ENCODE results near the gene PIEZO2.

- no peak for TF ChIP-seq CTCF (IDR thresholded peaks at IDR 0.05; ENCODE audit: control extremely low read depth in 1 of 3, insufficient read depth in 1 of 3, low read depth in 1 of 3, low read length in 3 of 3)
- TF ChIP-seq POLR2A (IDR thresholded peaks at IDR 0.05; ENCODE audit: control extremely low read depth in 1 of 2, low read depth in 2 of 2, low read length in 2 of 2): no peak
- TF ChIP-seq SIN3A (conservative IDR thresholded peaks at IDR 0.05 in 1 of 2, IDR thresholded peaks at IDR 0.05 in 1 of 2; ENCODE audit: low read depth in 1 of 2, low read length in 2 of 2): no peak
- no peak for TF ChIP-seq RNF2 (IDR thresholded peaks at IDR 0.05; ENCODE audit: borderline replicate concordance, low read depth, low read length, missing control alignments, poor library complexity, severe bottlenecking)
- no peak for TF ChIP-seq RAD21 (IDR thresholded peaks at IDR 0.05 in 1 of 2, conservative IDR thresholded peaks at IDR 0.05 in 1 of 2; ENCODE audit: low read depth in 2 of 2, low read length in 2 of 2)
Observed at GRCh38 chr18:10950876-10951630, 198.3 kb downstream of the PIEZO2 start.
